Measurements from ENCODE around the gene DNA2. TPM values are rescaled to one million over a fixed set of nuclear protein-coding genes. Genes with fewer than 3 reads are reported as not detected.
A peak's percentile ranks its signal among the peaks of the same experiment; 100 is the strongest.
"Not testable (repeated sequence)": the region's sequence is repeated elsewhere in the genome, so short reads cannot be mapped to it uniquely, and the experiment has no call there.

The DNA2 gene
- total RNA-seq (2014; rRNA removed; shearing (Covaris generic); ENCODE audit: low replicate concordance), result 11.5 and 27.7 TPM in 2 replicates

GRCh38 chr10:68471586-68472408 is at the start of gene DNA2:
DNA2 (minus strand) TSS chr10:68471973; CDS start chr10:68471864, 109 bp downstream.
- Histone ChIP-seq H3K27ac (ENCODE audit: low read length) (peak within 1 kb of the TSS; percentile 80), H3K36me3 (ENCODE audit: insufficient read depth, low read length) (peaks cover 29% of the 10 kb centered on the region), H3K9me2 (replicated peaks; ENCODE audit: insufficient read depth, low read length) (no peaks in the 10 kb centered on the region), H3K4me2 (ENCODE audit: low read depth, low read length, poor library complexity, severe bottlenecking) (peak within 1 kb of the TSS; percentile 95), H3K4me1 (ENCODE audit: low read length) (peaks cover 18% of the 10 kb centered on the region), H2AFZ (ENCODE audit: low read length) (peak within 1 kb of the TSS; percentile 86), H3K4me3 (ENCODE audit: low read length) (peak within 1 kb of the TSS; percentile 94), H4K20me1 (ENCODE audit: insufficient read depth, low read depth, low read length) (no peaks in the 10 kb centered on the region), H3K9ac (ENCODE audit: low read length) (peak within 1 kb of the TSS; percentile 91), H3K79me2 (ENCODE audit: low read length) (peaks cover 48% of the 10 kb centered on the region), H3K9me3 (ENCODE audit: low read length) (no peaks in the 10 kb centered on the region), H3K27me3 (ENCODE audit: low read length) (no peaks in the 10 kb centered on the region)
- peak; percentile 94 for DNase-seq

- H3K4me3 ChIP-seq (ENCODE audit: low read length); H4K20me1 ChIP-seq (ENCODE audit: insufficient read depth, low read depth, low read length); H2AFZ ChIP-seq (ENCODE audit: low read length); H3K79me2 ChIP-seq (ENCODE audit: low read length); H3K9ac ChIP-seq (ENCODE audit: low read length); DNase-seq; H3K36me3 ChIP-seq (ENCODE audit: insufficient read depth, low read length); H3K9me2 ChIP-seq (replicated peaks; ENCODE audit: insufficient read depth, low read length); H3K9me3 ChIP-seq (ENCODE audit: low read length); H3K4me2 ChIP-seq (ENCODE audit: low read depth, low read length, poor library complexity, severe bottlenecking); H3K27ac ChIP-seq (ENCODE audit: low read length); H3K4me1 ChIP-seq (ENCODE audit: low read length); H3K27me3 ChIP-seq (ENCODE audit: low read length): not testable (repeated sequence)
Measured at GRCh38 chr10:68518609-68519008, 46.8 kb upstream of the DNA2 start.

- H3K9me2 ChIP-seq (replicated peaks; ENCODE audit: insufficient read depth, low read length), result no peaks in the 10 kb centered on the region
- H3K9me3 ChIP-seq (ENCODE audit: low read length), result no peaks in the 10 kb centered on the region
- H3K27me3 ChIP-seq (ENCODE audit: low read length), result no peaks in the 10 kb centered on the region
- H4K20me1 ChIP-seq (ENCODE audit: insufficient read depth, low read depth, low read length), result no peaks in the 10 kb centered on the region
- no peak overlapping the region for H3K27ac ChIP-seq (ENCODE audit: low read length)
- no peaks in the 10 kb centered on the region for H3K4me1 ChIP-seq (ENCODE audit: low read length)
- no peak overlapping the region for H3K4me3 ChIP-seq (ENCODE audit: low read length)
- H3K9ac ChIP-seq (ENCODE audit: low read length), result no peak overlapping the region
- no peaks in the 10 kb centered on the region for H3K36me3 ChIP-seq (ENCODE audit: insufficient read depth, low read length)
- no peak overlapping the region for H2AFZ ChIP-seq (ENCODE audit: low read length)
- no peak for DNase-seq
- H3K4me2 ChIP-seq (ENCODE audit: low read depth, low read length, poor library complexity, severe bottlenecking), result no peak overlapping the region
- H3K79me2 ChIP-seq (ENCODE audit: low read length), result peaks cover 2% of the 10 kb centered on the region; the same call in 1 of the 2 replicates
Measured at GRCh38 chr10:68517188-68517587, 45.4 kb upstream of the DNA2 start.

GRCh38 chr10:68516766-68517165 is 45.0 kb upstream of the DNA2 start:
- Histone ChIP-seq H3K79me2 (ENCODE audit: low read length) (no peaks in the 10 kb centered on the region; the same call in 1 of the 2 replicates), H3K9me2 (replicated peaks; ENCODE audit: insufficient read depth, low read length) (no peaks in the 10 kb centered on the region), H3K36me3 (ENCODE audit: insufficient read depth, low read length) (no peaks in the 10 kb centered on the region), H3K9me3 (ENCODE audit: low read length) (no peaks in the 10 kb centered on the region), H3K4me1 (ENCODE audit: low read length) (no peaks in the 10 kb centered on the region), H3K9ac (ENCODE audit: low read length) (no peak overlapping the region), H3K27ac (ENCODE audit: low read length) (no peak overlapping the region), H4K20me1 (ENCODE audit: insufficient read depth, low read depth, low read length) (no peaks in the 10 kb centered on the region), H3K27me3 (ENCODE audit: low read length) (no peaks in the 10 kb centered on the region), H2AFZ (ENCODE audit: low read length) (no peak overlapping the region), H3K4me2 (ENCODE audit: low read depth, low read length, poor library complexity, severe bottlenecking) (no peak overlapping the region), H3K4me3 (ENCODE audit: low read length) (no peak overlapping the region)
- no peak for DNase-seq

GRCh38 chr10:68516216-68516615 is 44.4 kb upstream of the DNA2 start:
- not testable (repeated sequence) for H3K9ac ChIP-seq (ENCODE audit: low read length); H3K79me2 ChIP-seq (ENCODE audit: low read length); H2AFZ ChIP-seq (ENCODE audit: low read length); H3K9me3 ChIP-seq (ENCODE audit: low read length); H3K27me3 ChIP-seq (ENCODE audit: low read length); H3K4me1 ChIP-seq (ENCODE audit: low read length); H4K20me1 ChIP-seq (ENCODE audit: insufficient read depth, low read depth, low read length); H3K4me2 ChIP-seq (ENCODE audit: low read depth, low read length, poor library complexity, severe bottlenecking); H3K4me3 ChIP-seq (ENCODE audit: low read length); H3K36me3 ChIP-seq (ENCODE audit: insufficient read depth, low read length); H3K27ac ChIP-seq (ENCODE audit: low read length); DNase-seq; H3K9me2 ChIP-seq (replicated peaks; ENCODE audit: insufficient read depth, low read length)

- Histone ChIP-seq H3K79me2 (ENCODE audit: low read length) (0 out of 2 replicates have a peak, but pooled peaks cover 3% of the 10 kb centered on the region), H3K9me3 (ENCODE audit: low read length) (no peaks in the 10 kb centered on the region), H3K27me3 (ENCODE audit: low read length) (no peaks in the 10 kb centered on the region), H3K36me3 (ENCODE audit: insufficient read depth, low read length) (no peaks in the 10 kb centered on the region), H3K9ac (ENCODE audit: low read length) (no peak overlapping the region), H4K20me1 (ENCODE audit: insufficient read depth, low read depth, low read length) (no peaks in the 10 kb centered on the region), H3K4me2 (ENCODE audit: low read depth, low read length, poor library complexity, severe bottlenecking) (no peak overlapping the region), H3K9me2 (replicated peaks; ENCODE audit: insufficient read depth, low read length) (no peaks in the 10 kb centered on the region), H2AFZ (ENCODE audit: low read length) (no peak overlapping the region), H3K4me1 (ENCODE audit: low read length) (no peaks in the 10 kb centered on the region), H3K27ac (ENCODE audit: low read length) (no peak overlapping the region), H3K4me3 (ENCODE audit: low read length) (no peak overlapping the region)
- no peak for DNase-seq
Measured at GRCh38 chr10:68508090-68508489, 36.3 kb upstream of the DNA2 start.

- no peaks in the 10 kb centered on the region for H3K9me3 ChIP-seq (ENCODE audit: low read length)
- H3K36me3 ChIP-seq (ENCODE audit: insufficient read depth, low read length), result no peaks in the 10 kb centered on the region
- H3K27ac ChIP-seq (ENCODE audit: low read length), result no peak overlapping the region
- H3K79me2 ChIP-seq (ENCODE audit: low read length), result 0 out of 2 replicates have a peak, but pooled peaks cover 3% of the 10 kb centered on the region
- H3K4me2 ChIP-seq (ENCODE audit: low read depth, low read length, poor library complexity, severe bottlenecking), result no peak overlapping the region
- H3K27me3 ChIP-seq (ENCODE audit: low read length), result no peaks in the 10 kb centered on the region
- no peak overlapping the region for H3K4me3 ChIP-seq (ENCODE audit: low read length)
- DNase-seq, result no peak
- H3K4me1 ChIP-seq (ENCODE audit: low read length), result no peaks in the 10 kb centered on the region
- H3K9me2 ChIP-seq (replicated peaks; ENCODE audit: insufficient read depth, low read length), result no peaks in the 10 kb centered on the region
- no peak overlapping the region for H3K9ac ChIP-seq (ENCODE audit: low read length)
- no peaks in the 10 kb centered on the region for H4K20me1 ChIP-seq (ENCODE audit: insufficient read depth, low read depth, low read length)
- H2AFZ ChIP-seq (ENCODE audit: low read length), result no peak overlapping the region
Measured at GRCh38 chr10:68506411-68506810, 34.6 kb upstream of the DNA2 start.

- Histone ChIP-seq H3K4me3 (ENCODE audit: low read length) (no peak overlapping the region), H3K9ac (ENCODE audit: low read length) (no peak overlapping the region), H3K9me2 (replicated peaks; ENCODE audit: insufficient read depth, low read length) (no peaks in the 10 kb centered on the region), H3K4me2 (ENCODE audit: low read depth, low read length, poor library complexity, severe bottlenecking) (no peak overlapping the region), H3K79me2 (ENCODE audit: low read length) (0 out of 2 replicates have a peak, but pooled peaks cover 3% of the 10 kb centered on the region), H4K20me1 (ENCODE audit: insufficient read depth, low read depth, low read length) (no peaks in the 10 kb centered on the region), H3K36me3 (ENCODE audit: insufficient read depth, low read length) (no peaks in the 10 kb centered on the region), H3K27me3 (ENCODE audit: low read length) (no peaks in the 10 kb centered on the region), H3K4me1 (ENCODE audit: low read length) (no peaks in the 10 kb centered on the region), H3K27ac (ENCODE audit: low read length) (no peak overlapping the region), H3K9me3 (ENCODE audit: low read length) (no peaks in the 10 kb centered on the region), H2AFZ (ENCODE audit: low read length) (no peak overlapping the region)
- DNase-seq, result no peak
Measured at GRCh38 chr10:68502846-68503245, 31.1 kb upstream of the DNA2 start.
